Esophagus muscularis mucosa (tissue), 3 donors: ENCODE data around the gene RNFT2.

Source experiments
- POLR2A ChIP-seq: fragments of 450-650 bp; IDR thresholded peaks from one replicate; pipeline ENCODE4 v1.6.1; 2017; ENCODE audit warnings: antibody characterized with exemption, moderate library complexity, mild to moderate bottlenecking, low read depth
- TF ChIP-seq, protein P1 (sequence below), 3 experiments: fragments of 200-600 bp in 2 of 3; fragments of 450-650 bp in 1 of 3; sonication (generic) in 2 of 3; IDR thresholded peaks; one replicate each; pipeline ENCODE4 v1.5.1; 2017 to 2019; ENCODE audit warnings: antibody characterized with exemption in 3 of 3, mild to moderate bottlenecking in 2 of 3, moderate library complexity in 1 of 3

DNA sequence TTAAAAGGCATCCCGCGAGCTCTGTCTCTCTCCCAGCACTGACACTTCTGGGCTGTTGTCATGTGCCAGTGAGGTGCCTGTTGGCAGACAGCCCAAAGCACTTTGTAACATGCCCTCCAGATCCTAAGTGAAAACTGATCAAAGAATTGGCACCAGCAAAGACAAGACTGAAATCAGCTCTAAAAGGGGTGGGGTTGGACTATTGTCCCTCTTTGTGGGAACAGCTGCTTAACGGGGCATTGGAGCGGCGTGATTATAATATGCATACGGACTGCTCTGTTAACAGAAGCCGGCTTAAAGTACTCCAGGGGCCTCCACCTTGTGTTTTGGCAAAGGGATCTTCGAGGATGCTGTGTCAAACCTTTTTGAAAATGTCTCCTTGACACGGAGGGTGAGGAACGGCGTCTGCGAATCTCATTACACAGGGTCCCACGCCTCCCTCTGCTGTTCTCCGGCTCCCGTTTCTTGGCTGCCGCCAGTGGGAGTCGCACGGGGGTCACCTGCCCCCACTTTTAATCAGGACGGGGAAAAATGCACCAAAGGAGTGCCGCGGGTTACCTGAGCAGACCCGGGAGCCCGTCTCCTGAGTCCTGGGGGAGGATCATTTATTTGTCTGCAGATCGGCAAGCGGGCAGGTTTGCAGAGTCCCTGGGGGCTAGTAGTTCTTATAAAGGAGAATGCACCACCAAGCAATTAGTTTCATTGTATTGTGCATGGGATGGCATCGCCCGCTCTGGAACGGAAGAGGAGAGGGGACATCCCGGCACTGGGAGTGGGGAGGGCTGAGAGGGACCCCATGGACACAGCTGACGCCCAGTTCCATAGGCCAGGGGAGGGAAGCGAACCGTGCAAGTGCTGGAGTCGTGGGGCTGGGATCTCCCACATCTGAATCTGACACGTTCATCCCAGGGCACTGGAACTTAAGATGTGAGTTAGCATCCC lies 44.6 kb upstream of the RNFT2 start:
- TF ChIP-seq, protein P1, sequence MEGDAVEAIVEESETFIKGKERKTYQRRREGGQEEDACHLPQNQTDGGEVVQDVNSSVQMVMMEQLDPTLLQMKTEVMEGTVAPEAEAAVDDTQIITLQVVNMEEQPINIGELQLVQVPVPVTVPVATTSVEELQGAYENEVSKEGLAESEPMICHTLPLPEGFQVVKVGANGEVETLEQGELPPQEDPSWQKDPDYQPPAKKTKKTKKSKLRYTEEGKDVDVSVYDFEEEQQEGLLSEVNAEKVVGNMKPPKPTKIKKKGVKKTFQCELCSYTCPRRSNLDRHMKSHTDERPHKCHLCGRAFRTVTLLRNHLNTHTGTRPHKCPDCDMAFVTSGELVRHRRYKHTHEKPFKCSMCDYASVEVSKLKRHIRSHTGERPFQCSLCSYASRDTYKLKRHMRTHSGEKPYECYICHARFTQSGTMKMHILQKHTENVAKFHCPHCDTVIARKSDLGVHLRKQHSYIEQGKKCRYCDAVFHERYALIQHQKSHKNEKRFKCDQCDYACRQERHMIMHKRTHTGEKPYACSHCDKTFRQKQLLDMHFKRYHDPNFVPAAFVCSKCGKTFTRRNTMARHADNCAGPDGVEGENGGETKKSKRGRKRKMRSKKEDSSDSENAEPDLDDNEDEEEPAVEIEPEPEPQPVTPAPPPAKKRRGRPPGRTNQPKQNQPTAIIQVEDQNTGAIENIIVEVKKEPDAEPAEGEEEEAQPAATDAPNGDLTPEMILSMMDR (IDR thresholded peaks at IDR 0.05): no peak
- TF ChIP-seq POLR2A: no peak
